Caco-2 (cell line): ENCODE results near the gene PGBD5. TPM values are rescaled to one million over a fixed set of nuclear protein-coding genes. Genes with fewer than 3 reads are reported as not detected.

Source experiments
- BruUV-seq: library from RNA; stranded (reverse); fragments of 400-500 nt; replicated peaks from 2 replicates; lab custom pipeline; 2021; lab: Mats Ljungman, UMichigan
- CTCF ChIA-PET: fragments of 300-600 bp; sonication (Branson Sonifier 250); formaldehyde crosslinking; loops from one replicate; lab custom pipeline; 2022; ENCODE audit warnings: antibody characterized with exemption; lab: Charles Lee
- POLR2A ChIA-PET: fragments of 300-600 bp; sonication (Branson Sonifier 250); formaldehyde crosslinking; loops from one replicate; lab custom pipeline; 2022; ENCODE audit warnings: antibody characterized with exemption; lab: Charles Lee
- DNase-seq, 2 experiments: peaks; one replicate each; pipeline versions ENCODE4 v3.0.0 to v3.0.0-alpha.2; 2020 to 2022
- H3K27me3 ChIP-seq: replicated peaks from 2 replicates; pipeline ENCODE4 v1.6.0; 2011; ENCODE audit warnings: low read length; ENCODE audit not compliant: control insufficient read depth, insufficient read depth
- H3K36me3 ChIP-seq: 2 replicates; pipeline ENCODE4 v1.5.1; 2011; ENCODE audit warnings: low read length; ENCODE audit not compliant: control insufficient read depth, insufficient read depth
- H3K4me1 ChIP-seq: fragments of 250-450 bp; sonication (Bioruptor Pico); 2 replicates; pipeline ENCODE4 v1.5.1; 2020; ENCODE audit warnings: mild to moderate bottlenecking
- H3K4me3 ChIP-seq: 2 replicates; pipeline ENCODE4 v1.5.1; 2011; ENCODE audit warnings: low read depth, mild to moderate bottlenecking, control low read depth, low read length
- H3K9me3 ChIP-seq: fragments of 250-450 bp; sonication (Bioruptor Pico); 2 replicates; pipeline ENCODE4 v1.5.1; 2020; ENCODE audit warnings: mild to moderate bottlenecking, moderate library complexity
- H3K27ac Mint-ChIP-seq: one replicate; pipeline ENCODE4 v1.8.0; 2022; ENCODE audit warnings: mixed read lengths; ENCODE audit not compliant: unreplicated experiment
- H3K27me3 Mint-ChIP-seq: one replicate; pipeline ENCODE4 v1.8.0; 2022; ENCODE audit warnings: mixed read lengths; ENCODE audit not compliant: insufficient read depth, unreplicated experiment
- H3K36me3 Mint-ChIP-seq: one replicate; pipeline ENCODE4 v1.8.0; 2022; ENCODE audit warnings: mild to moderate bottlenecking, mixed read lengths; ENCODE audit not compliant: insufficient read depth, unreplicated experiment
- H3K4me1 Mint-ChIP-seq: one replicate; pipeline ENCODE4 v1.8.0; 2022; ENCODE audit warnings: low read depth, mixed read lengths; ENCODE audit not compliant: unreplicated experiment
- H3K4me3 Mint-ChIP-seq: one replicate; pipeline ENCODE4 v1.8.0; 2022; ENCODE audit warnings: mild to moderate bottlenecking, moderate library complexity, mixed read lengths; ENCODE audit not compliant: unreplicated experiment
- H3K9me3 Mint-ChIP-seq: one replicate; pipeline ENCODE4 v1.8.0; 2022; ENCODE audit warnings: mixed read lengths; ENCODE audit not compliant: unreplicated experiment
- intact Hi-C: fragments of 100-400 bp; cut with micrococcal nuclease; formaldehyde crosslinking; loops from one replicate; pipeline ENCODE4 v1.10.0; 2022; ENCODE audit not compliant: unreplicated experiment
- total RNA-seq: library from RNA; stranded (reverse); gene quantifications from 2 replicates; pipeline ENCODE4 v1.2.3, GENCODE V29; 2022
- TF ChIP-seq, protein P1 (sequence below), 2 experiments: fragments of 200-600 bp in 1 of 2; IDR thresholded peaks; 1 replicate in 1 of 2; 2 replicates in 1 of 2; pipeline versions ENCODE4 v1.5.1 to v1.8.0; 2011 to 2022; ENCODE audit warnings: antibody characterized with exemption in 1 of 2, control low read depth in 1 of 2, inconsistent platforms in 1 of 2, low read depth in 1 of 2, low read length in 1 of 2, mild to moderate bottlenecking in 1 of 2, moderate library complexity in 1 of 2; ENCODE audit not compliant: insufficient read depth in 1 of 2, severe bottlenecking in 1 of 2, unreplicated experiment in 1 of 2

The PGBD5 gene
- total RNA-seq, 1 experiment from 2014 or later: 2.4 TPM

GRCh38 chr1:230282157-230282556, 144.0 kb downstream of the PGBD5 start:
- H3K27me3 ChIP-seq: no peaks in the 10 kb centered on the region
- Mint-ChIP-seq H3K27me3 (no peaks in the 10 kb centered on the region), H3K27ac (no peak overlapping the region), H3K36me3 (peaks cover 6% of the 10 kb centered on the region), H3K9me3 (no peaks in the 10 kb centered on the region), H3K4me1 (no peaks in the 10 kb centered on the region), H3K4me3 (no peak overlapping the region)
- no peak overlapping the region for H3K4me3 ChIP-seq
- no peaks in the 10 kb centered on the region for H3K9me3 ChIP-seq
- intact Hi-C loops: no loop called here
- H3K36me3 ChIP-seq: peaks cover 1% of the 10 kb centered on the region; the same call in 1 of the 2 replicates
- TF ChIP-seq, protein P1, sequence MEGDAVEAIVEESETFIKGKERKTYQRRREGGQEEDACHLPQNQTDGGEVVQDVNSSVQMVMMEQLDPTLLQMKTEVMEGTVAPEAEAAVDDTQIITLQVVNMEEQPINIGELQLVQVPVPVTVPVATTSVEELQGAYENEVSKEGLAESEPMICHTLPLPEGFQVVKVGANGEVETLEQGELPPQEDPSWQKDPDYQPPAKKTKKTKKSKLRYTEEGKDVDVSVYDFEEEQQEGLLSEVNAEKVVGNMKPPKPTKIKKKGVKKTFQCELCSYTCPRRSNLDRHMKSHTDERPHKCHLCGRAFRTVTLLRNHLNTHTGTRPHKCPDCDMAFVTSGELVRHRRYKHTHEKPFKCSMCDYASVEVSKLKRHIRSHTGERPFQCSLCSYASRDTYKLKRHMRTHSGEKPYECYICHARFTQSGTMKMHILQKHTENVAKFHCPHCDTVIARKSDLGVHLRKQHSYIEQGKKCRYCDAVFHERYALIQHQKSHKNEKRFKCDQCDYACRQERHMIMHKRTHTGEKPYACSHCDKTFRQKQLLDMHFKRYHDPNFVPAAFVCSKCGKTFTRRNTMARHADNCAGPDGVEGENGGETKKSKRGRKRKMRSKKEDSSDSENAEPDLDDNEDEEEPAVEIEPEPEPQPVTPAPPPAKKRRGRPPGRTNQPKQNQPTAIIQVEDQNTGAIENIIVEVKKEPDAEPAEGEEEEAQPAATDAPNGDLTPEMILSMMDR (IDR thresholded peaks at IDR 0.05; ENCODE audit: insufficient read depth in 1 of 2, low read depth in 1 of 2, low read length in 1 of 2, severe bottlenecking in 1 of 2, unreplicated experiment in 1 of 2): no peak
- ChIA-PET POLR2A (no interaction called here), CTCF (no interaction called here)
- DNase-seq: no peak
- BruUV-seq: no TSS peak
- no peaks in the 10 kb centered on the region for H3K4me1 ChIP-seq

- Histone ChIP-seq H3K4me1 (no peaks in the 10 kb centered on the region), H3K4me3 (no peak overlapping the region), H3K9me3 (no peaks in the 10 kb centered on the region), H3K27me3 (no peaks in the 10 kb centered on the region), H3K36me3 (peaks cover 1% of the 10 kb centered on the region; the same call in 1 of the 2 replicates)
- CTCF ChIA-PET: no interaction called here
- H3K4me3 Mint-ChIP-seq: no peak overlapping the region
- POLR2A ChIA-PET: no interaction called here
- H3K36me3 Mint-ChIP-seq: peaks cover 8% of the 10 kb centered on the region
- BruUV-seq: no TSS peak
- intact Hi-C loops: no loop called here
- no peaks in the 10 kb centered on the region for H3K9me3 Mint-ChIP-seq
- no peak overlapping the region for H3K27ac Mint-ChIP-seq
- TF ChIP-seq, protein P1 (IDR thresholded peaks at IDR 0.05; ENCODE audit: insufficient read depth in 1 of 2, low read depth in 1 of 2, low read length in 1 of 2, severe bottlenecking in 1 of 2, unreplicated experiment in 1 of 2): no peak
- H3K4me1 Mint-ChIP-seq: no peaks in the 10 kb centered on the region
- DNase-seq: no peak
- H3K27me3 Mint-ChIP-seq: no peaks in the 10 kb centered on the region
These were observed 144.6 kb downstream of the PGBD5 start for GRCh38 chr1:230281556-230281955.

DNA sequence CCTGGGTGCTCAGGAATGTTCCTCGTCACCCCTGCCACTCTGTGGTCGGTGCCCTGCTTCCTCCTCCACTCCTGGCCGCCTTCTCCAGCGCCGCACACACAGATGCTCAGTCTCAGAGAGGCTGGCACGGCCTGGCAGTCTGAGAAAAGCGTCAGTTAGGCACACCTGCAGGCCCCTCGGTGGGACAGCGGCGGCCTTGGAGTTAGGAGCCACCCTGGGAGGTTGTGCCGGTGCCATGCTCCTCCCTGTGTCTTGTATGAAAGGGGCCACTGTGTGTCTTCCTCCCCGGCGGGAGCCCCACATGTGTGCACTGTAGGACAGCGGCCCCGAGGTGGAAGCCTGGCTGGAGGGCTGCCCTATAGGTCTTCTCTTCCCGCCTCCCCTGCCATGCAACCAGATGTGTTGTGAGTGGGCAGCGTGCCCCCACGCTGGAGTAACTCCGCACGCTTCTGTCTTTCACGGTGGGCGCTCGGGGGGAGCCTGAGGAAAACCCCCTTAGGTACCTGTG, 145.2 kb downstream of the PGBD5 start:
- Histone ChIP-seq H3K4me1 (no peaks in the 10 kb centered on the region), H3K4me3 (no peak overlapping the region), H3K27me3 (no peaks in the 10 kb centered on the region), H3K36me3 (peaks cover 1% of the 10 kb centered on the region), H3K9me3 (no peaks in the 10 kb centered on the region)
- intact Hi-C loops: no loop called here
- peaks cover 12% of the 10 kb centered on the region for H3K36me3 Mint-ChIP-seq
- POLR2A ChIA-PET: no interaction called here
- no peaks in the 10 kb centered on the region for H3K9me3 Mint-ChIP-seq
- H3K4me3 Mint-ChIP-seq: no peak overlapping the region
- H3K27me3 Mint-ChIP-seq: no peaks in the 10 kb centered on the region
- CTCF ChIA-PET: no interaction called here
- TF ChIP-seq, protein P1 (IDR thresholded peaks at IDR 0.05; ENCODE audit: insufficient read depth in 1 of 2, low read depth in 1 of 2, low read length in 1 of 2, severe bottlenecking in 1 of 2, unreplicated experiment in 1 of 2): no peak
- DNase-seq: peak in 1 of 2 experiments; percentile 11
- no TSS peak for BruUV-seq
- no peak overlapping the region for H3K27ac Mint-ChIP-seq
- no peaks in the 10 kb centered on the region for H3K4me1 Mint-ChIP-seq
